Right ventricle myocardium superior (tissue), 1 donor: ENCODE results near the gene ITPR1. TPM values are rescaled to one million over a fixed set of nuclear protein-coding genes. Genes with fewer than 3 reads are reported as not detected.
A peak's percentile ranks its signal among the peaks of the same experiment; 100 is the strongest.

ENCODE experiments used
- ATAC-seq: fragments of 200-7000 bp; cut with Tn5 transposase; one replicate; pipeline ENCODE4 v1.9.1; 2020; ENCODE audit warnings: mild to moderate bottlenecking; ENCODE audit not compliant: poor library complexity
- DNase-seq: peaks from one replicate; pipeline ENCODE4 v3.0.0-alpha.2; 2020
- intact Hi-C: fragments of 100-400 bp; cut with DNase I; formaldehyde crosslinking; loops from one replicate; pipeline ENCODE4 v1.11.2; 2022
- total RNA-seq: library from RNA; stranded (reverse); fragmentation: NEBNext Ultra II Directional; extraction: Animal tissue kit (Norgen Biotek cat#: 25700); gene quantifications from one replicate; pipeline ENCODE4 v1.2.1, GENCODE V29; 2021
- donor health status: DM: no; HTN: yes; CAD: no; lungs with severe emphysema.

ITPR1 gene
- total RNA-seq, 1 donor from 2014 or later: 17.1 TPM

DNA sequence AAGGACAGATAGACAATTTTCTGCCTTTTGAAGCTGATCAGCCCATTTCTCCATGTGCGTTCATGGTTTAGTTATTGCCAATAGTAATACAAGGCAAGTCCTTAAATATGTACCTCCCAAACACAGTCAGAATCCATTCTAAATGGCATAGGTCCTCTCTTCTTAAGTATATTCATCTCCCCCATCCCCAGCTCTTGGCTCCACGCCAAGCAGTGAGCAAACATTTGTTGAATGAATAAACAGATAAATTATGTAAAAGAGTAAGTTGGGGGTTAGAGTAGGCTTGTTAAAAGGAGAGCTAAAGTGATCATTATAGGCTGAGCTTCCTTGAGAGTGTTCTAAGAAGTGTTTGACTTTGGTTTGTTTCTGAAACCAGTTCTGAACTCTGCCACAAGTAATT is 241.3 kb downstream of the ITPR1 start:
- no peak for ATAC-seq
- DNase-seq: no peak
- intact Hi-C loops: no loop called here

- DNase-seq (no peak), ATAC-seq (no peak)
- intact Hi-C loops: no loop called here
These were observed 242.1 kb downstream of the ITPR1 start for GRCh38 chr3:4735243-4735642.

DNA sequence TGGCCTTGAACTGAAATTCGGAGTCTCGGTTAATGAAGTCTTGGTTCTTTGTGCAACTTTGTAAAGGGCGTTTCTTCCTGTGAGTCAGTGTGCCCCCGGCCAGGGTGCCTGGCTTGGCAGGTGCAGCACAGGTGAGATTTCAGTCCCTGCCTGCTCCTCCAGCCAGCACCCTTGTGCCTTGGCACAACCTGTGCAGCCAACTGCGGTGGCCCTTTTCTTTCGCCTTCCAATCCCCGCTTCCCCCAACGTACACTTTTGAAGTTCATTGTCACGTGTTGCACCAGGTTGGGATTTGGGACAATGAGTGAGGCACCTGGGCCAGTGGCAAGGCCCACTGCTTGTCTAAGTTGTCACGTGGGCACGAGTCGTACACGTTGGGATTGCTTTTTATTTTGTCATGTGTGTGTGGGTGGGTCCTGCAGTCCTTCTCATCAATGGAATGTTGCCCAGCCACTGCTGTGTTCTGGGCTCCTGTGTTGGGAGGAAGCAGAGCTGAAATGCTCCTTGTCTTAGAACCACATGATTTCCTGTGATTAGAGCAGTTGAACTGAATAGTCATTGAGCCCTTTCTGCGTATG is 243.2 kb downstream of the ITPR1 start:
- intact Hi-C loops: no loop called here
- DNase-seq (no peak), ATAC-seq (no peak)

DNA sequence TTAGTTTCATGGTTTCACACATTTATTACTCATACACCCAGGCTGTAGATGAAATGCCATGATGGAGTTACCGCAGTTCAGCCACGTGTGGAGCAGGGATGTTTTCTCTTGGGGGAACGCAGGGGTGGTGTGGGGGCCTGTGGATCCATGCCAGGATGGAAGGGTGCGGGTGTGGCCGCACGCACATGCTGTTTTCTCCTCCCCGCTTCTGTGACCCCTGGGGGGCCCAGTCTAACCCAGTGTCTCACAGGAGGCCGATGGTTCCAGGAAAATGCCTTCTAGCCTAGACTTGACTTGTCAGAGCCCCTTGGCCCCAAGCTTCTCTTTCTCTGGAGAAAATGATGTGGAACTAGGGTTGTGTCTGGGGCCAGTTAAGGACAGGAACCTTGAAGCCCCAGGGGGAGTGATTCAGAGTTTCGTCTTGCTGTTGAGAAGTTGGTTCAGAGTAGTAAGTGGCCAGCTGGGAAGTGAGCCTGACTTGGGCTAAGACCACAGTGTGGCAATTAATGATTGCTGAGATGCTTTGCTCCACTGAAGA is 245.7 kb downstream of the ITPR1 start:
- intact Hi-C loops: no loop called here
- no peak for DNase-seq
- ATAC-seq: peak; percentile 2

- no peak for ATAC-seq
- DNase-seq: no peak
- intact Hi-C loops: no loop called here
These were observed 246.4 kb downstream of the ITPR1 start for GRCh38 chr3:4739289-4740236.

GRCh38 chr3:4740397-4741105 is 247.4 kb downstream of the ITPR1 start:
- no peak for DNase-seq
- intact Hi-C loops: no loop called here
- ATAC-seq: peak; percentile 56

GRCh38 chr3:4741106-4741403 is 247.9 kb downstream of the ITPR1 start:
- no peak for ATAC-seq
- no peak for DNase-seq
- intact Hi-C loops: no loop called here

DNA sequence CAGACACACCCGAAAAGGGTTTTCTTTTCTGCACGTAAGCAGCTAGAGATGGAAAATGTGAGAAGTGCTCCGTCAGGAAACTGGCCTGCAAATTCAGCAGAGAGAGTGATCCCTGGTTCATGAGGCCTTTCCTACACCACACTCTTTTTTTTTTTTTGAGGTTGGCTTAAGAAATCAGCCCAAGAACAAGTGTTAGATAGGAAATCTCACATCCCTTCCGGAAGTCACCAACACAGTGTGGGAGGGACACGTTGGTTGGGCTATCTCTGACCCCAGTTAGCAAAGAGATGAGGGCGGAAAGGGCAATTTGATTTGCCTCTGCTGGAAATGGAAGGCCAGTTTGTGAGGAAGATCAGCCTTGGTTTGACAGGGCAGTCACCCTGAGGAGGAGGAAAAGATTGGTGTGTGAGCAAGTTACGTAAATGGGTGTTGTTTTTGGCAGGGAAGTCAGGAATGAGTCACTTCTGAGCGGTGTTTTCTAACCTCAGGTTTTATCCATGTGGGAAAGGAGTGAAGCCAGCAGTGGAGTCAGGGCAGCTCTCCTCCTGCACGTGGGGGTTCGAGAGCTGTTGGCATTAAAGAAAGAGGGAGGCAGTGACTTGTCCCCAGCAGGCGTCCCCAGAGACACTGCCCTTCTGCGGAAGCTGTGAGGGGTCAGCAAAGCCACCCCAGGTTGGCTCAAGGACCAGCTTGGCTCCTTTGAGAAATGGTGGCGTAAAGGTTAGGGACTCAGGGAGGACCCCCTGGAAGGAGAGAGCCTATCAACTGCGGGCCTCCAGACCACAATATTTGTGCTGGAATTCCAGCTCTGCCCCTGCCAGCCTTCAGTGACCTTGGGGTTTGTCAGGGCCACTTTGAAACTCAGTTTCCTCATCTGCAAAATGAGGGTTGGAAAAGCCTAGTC is 248.5 kb downstream of the ITPR1 start:
- DNase-seq (peak; percentile 58), ATAC-seq (peak; percentile 85)
- intact Hi-C loops: no loop called here

DNA sequence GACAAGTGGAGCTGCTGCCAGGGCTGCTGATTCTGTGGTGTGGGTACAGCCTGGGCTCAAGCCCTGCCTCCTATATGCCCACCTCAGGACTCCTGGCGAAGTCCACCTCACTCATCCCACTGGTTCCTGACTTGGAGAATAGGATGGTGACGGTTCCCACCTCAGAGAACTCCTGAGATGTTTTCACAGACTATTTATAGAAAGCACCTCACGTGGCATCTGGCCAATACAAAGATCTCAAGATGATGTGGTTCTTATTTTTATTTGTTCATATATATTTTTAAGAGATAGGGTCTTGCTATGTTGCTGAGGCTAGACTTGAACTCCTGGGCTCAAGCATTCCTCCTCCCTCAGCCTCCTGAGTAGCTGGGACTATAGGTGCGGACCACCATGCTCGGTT is 249.2 kb downstream of the ITPR1 start:
- DNase-seq: no peak
- no peak for ATAC-seq
- intact Hi-C loops: no loop called here

- ATAC-seq: no peak
- DNase-seq: no peak
- intact Hi-C loops: no loop called here
These were observed 250.2 kb downstream of the ITPR1 start for GRCh38 chr3:4743371-4743770.

GRCh38 chr3:4744405-4745234 is 251.5 kb downstream of the ITPR1 start:
- DNase-seq (no peak), ATAC-seq (no peak)
- intact Hi-C loops: no loop called here

- no peak for ATAC-seq
- DNase-seq: no peak
- intact Hi-C loops: no loop called here
These were observed 252.1 kb downstream of the ITPR1 start for GRCh38 chr3:4745235-4745610.

DNA sequence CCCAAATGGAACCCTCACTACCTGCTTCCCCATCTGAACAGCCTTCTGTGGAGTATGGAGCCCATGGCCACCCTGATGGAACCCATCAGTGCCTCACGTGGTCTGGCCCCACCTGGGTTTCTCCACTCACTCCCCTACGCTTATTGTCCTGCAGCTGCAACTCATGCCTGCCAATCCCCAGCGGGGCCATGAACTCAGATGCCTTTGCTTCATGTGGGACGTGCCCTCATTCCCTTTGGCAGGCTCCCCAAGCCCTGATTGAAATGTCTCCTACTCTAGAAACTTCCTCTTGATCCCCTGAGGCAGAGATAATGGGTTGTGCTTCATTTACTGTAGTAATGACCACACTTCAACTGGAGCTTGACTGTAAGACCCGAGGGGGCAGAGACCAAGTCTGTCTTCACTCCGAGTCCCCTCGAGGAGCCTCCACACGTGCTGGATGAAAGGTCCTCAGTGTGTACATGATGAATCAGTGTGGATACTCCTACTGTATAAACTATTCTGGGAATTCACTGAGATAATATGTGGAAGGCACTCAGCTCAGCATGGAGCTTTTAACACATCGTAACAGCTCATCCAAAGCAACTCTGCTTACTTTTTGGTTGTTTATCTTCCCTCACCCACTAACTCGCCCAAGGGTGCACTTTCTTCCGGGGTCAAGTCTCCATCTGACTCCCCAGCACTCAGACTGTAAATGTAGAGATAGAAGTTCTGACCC is 253.3 kb downstream of the ITPR1 start:
- ATAC-seq: no peak
- DNase-seq: peak; percentile 64
- intact Hi-C loops: no loop called here

- ATAC-seq (no peak), DNase-seq (no peak)
- intact Hi-C loops: no loop called here
These were observed 255.0 kb downstream of the ITPR1 start for GRCh38 chr3:4748127-4748526.

- ATAC-seq: no peak
- DNase-seq: no peak
- intact Hi-C loops: no loop called here
These were observed 255.7 kb downstream of the ITPR1 start for GRCh38 chr3:4748701-4749378.

- intact Hi-C loops: no loop called here
- ATAC-seq (no peak), DNase-seq (no peak)
These were observed 256.4 kb downstream of the ITPR1 start for GRCh38 chr3:4749567-4750002.
